Psoas muscle (tissue), 8 donors: ENCODE measurements around the gene CADM1. TPM values are rescaled to one million over a fixed set of nuclear protein-coding genes. Genes with fewer than 3 reads are reported as not detected.

Source experiments
- ATAC-seq, 4 donors: fragments of 200-7000 bp; cut with Tn5 transposase; one replicate each; pipeline ENCODE4 v1.9.1; 2020; ENCODE audit warnings: moderate library complexity in 3 of 4, mild to moderate bottlenecking in 2 of 4
- DNase-seq, 2 donors: peaks; one replicate each; pipeline ENCODE4 v3.0.0-alpha.2; 2020
- H3K27ac ChIP-seq: fragments of 200-600 bp; one replicate; pipeline ENCODE4 v1.8.0; 2022
- H3K27me3 ChIP-seq, 3 donors: fragments of 200-600 bp in 1 of 3; one replicate each; pipeline versions ENCODE4 v1.6.1 to v1.8.0; 2013 to 2022; ENCODE audit warnings: low read length in 2 of 3, mild to moderate bottlenecking in 2 of 3, moderate library complexity in 1 of 3; ENCODE audit not compliant: insufficient read depth in 3 of 3
- H3K36me3 ChIP-seq, 2 donors: fragments of 200-600 bp in 1 of 2; one replicate each; pipeline versions ENCODE4 v1.6.1 to v1.8.0; 2013 to 2022; ENCODE audit warnings: low read depth in 1 of 2, mild to moderate bottlenecking in 1 of 2, moderate library complexity in 1 of 2; ENCODE audit not compliant: insufficient read depth in 1 of 2
- H3K4me1 ChIP-seq: fragments of 200-600 bp; one replicate; pipeline ENCODE4 v1.8.0; 2022
- H3K4me3 ChIP-seq: fragments of 200-600 bp; one replicate; pipeline ENCODE4 v1.8.0; 2022; ENCODE audit warnings: mild to moderate bottlenecking
- H3K9me3 ChIP-seq: fragments of 200-600 bp; one replicate; pipeline ENCODE4 v1.8.0; 2022
- WGBS, 3 donors: extraction: QIAGEN DNeasy Blood & Tissue Kit; methylation state at CpG; one replicate each; pipeline versions ENCODE4 v1.1.6 to v1.1.7; 2013; 5-methylcytosine and 5-hydroxymethylcytosine counted together
- intact Hi-C, 2 donors: fragments of 100-400 bp; cut with DNase I; formaldehyde crosslinking; loops; one replicate each; pipeline versions ENCODE4 v1.11.0 to v1.14.2; 2022
- polyA plus RNA-seq, 3 donors: library from polyadenylated mRNA; stranded (reverse); fragments of 200-250 nt; gene quantifications; one replicate each; pipeline ENCODE4 v1.2.3, GENCODE V29; 2013
- total RNA-seq, 4 donors: library from RNA; stranded (reverse); fragmentation: NEBNext Ultra II Directional in 2 of 4; extraction: Animal tissue kit (Norgen Biotek cat#: 25700) in 2 of 4; gene quantifications; one replicate each; pipeline versions ENCODE4 v1.2.1 to v1.2.4, GENCODE V29; 2021 to 2023
- TF ChIP-seq, protein P1 (sequence below): fragments of 200-600 bp; IDR thresholded peaks from one replicate; pipeline ENCODE4 v1.8.0; 2022; ENCODE audit warnings: antibody characterized with exemption
- donor health status: healthy with polysubstance abuse.
- donor health status: DM: no; HTN: no; CAD: no; lungs with moderate emphysema.
- donor health status: Bipolar disorder and iron deficiency.
- donor health status: healthy.
- donor health status: DM: yes; HTN: yes; CAD: no.
- donor health status: DM: no; HTN: no; CAD: no.
- donor health status: DM: no; HTN: no; CAD: no.
- donor health status: DM: yes; HTN: yes; CAD: no.

Gene CADM1
- total and polyA plus RNA-seq, 7 donors: 3.1 to 12.4 (median 9.5) TPM

DNA sequence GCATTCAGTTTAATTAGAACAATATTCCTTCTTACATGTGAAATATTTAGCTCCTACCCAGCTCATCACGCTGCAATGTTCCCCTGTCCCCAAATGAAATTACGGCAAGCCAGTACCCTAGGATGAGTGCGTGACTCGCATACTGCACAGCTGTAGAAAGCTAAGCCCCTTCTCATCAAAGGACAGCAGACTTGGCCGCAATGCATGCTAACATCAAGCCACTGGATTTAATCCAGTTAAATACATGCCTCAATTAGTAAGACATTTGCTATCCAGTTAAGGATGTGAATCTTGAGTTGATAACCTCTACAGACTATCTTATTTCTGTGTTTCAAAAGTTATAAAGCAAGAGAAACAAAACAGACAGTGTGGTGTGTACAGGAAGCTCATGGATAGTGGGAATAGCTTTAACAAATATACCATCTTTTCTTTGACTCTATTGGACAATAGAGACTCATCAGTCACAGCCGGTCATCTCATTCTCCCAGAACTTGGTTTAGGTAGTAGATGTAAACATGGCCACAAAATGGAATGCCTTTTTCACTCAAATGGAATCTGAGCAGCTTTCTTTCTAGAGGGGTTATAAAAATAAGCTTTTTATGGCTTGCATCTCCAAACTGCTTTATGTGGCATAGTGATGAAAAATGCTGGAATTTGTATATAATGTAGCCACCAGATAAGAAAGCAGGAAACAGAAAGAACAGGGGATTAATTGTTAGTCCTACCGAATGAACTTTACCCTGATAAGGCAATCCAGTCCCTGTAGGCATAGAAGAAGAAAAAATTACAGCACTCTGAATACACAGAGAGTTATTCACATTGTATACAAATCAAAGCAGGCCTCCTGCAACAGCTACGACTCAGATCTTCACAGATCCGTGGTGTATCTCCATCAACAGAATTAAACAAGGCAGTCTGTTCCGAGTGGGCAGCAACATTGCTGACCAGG, 224.1 kb downstream of the CADM1 start:
- ATAC-seq (no peak), DNase-seq (no peak)
- H3K27me3 ChIP-seq: no peaks in the 10 kb centered on the region
- 79 to 82% (median 79%) methylated on average over 10 of the region's 10 CpGs for WGBS, 3 donors
- no peaks in the 10 kb centered on the region for H3K36me3 ChIP-seq
- no peaks in the 10 kb centered on the region for H3K4me1 ChIP-seq
- intact Hi-C loops: no loop called here
- TF ChIP-seq, protein P1, sequence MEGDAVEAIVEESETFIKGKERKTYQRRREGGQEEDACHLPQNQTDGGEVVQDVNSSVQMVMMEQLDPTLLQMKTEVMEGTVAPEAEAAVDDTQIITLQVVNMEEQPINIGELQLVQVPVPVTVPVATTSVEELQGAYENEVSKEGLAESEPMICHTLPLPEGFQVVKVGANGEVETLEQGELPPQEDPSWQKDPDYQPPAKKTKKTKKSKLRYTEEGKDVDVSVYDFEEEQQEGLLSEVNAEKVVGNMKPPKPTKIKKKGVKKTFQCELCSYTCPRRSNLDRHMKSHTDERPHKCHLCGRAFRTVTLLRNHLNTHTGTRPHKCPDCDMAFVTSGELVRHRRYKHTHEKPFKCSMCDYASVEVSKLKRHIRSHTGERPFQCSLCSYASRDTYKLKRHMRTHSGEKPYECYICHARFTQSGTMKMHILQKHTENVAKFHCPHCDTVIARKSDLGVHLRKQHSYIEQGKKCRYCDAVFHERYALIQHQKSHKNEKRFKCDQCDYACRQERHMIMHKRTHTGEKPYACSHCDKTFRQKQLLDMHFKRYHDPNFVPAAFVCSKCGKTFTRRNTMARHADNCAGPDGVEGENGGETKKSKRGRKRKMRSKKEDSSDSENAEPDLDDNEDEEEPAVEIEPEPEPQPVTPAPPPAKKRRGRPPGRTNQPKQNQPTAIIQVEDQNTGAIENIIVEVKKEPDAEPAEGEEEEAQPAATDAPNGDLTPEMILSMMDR: no peak
- H3K4me3 ChIP-seq: no peak overlapping the region
- H3K9me3 ChIP-seq: no peaks in the 10 kb centered on the region
- H3K27ac ChIP-seq: no peak overlapping the region

DNA sequence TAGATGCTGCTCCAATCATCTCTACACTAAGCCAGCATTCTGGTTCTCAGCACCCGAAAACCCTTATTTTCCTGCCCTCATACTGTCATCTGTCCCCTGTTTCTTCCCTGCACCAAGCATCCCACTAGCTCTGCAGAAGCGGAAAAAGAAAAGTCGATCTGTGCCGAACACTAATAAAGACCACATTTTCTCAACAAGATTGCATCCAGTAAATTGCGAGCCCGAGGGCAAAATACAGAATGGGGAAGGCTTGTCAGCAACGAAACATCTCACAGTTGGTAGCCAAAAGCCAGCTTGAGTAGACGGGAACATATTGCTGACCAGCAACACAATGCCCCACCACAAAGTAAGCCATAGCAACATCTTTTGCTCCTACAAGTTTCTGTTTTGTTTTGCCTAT, 227.4 kb downstream of the CADM1 start:
- no peaks in the 10 kb centered on the region for H3K36me3 ChIP-seq
- H3K27me3 ChIP-seq: no peaks in the 10 kb centered on the region
- intact Hi-C loops: no loop called here
- DNase-seq (no peak), ATAC-seq (no peak)
- no peaks in the 10 kb centered on the region for H3K9me3 ChIP-seq
- no peaks in the 10 kb centered on the region for H3K4me1 ChIP-seq
- 92 to 94% (median 92%) methylated on average over 8 of the region's 8 CpGs for whole genome bisulfite sequencing, 3 donors
- H3K4me3 ChIP-seq: no peak overlapping the region
- no peak overlapping the region for H3K27ac ChIP-seq
- TF ChIP-seq, protein P1: no peak

DNA sequence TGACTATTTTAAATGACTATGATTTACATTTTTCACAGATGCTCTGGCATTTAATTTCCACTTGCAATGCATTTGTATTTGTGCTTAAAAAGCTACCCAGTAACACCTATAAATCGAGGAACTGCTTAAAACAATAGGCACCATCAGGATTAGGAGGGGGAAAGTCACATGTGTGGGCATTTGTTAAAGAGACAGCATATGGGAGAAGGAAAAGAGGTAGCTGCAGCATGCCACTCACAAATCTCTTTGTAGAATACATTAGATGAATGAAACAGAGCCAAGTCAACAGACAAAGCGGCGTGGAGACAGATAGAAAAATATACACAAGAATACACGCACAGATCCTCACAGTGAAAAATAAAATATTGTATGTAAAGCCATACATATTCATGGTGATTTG, 228.0 kb downstream of the CADM1 start:
- ATAC-seq (no peak), DNase-seq (no peak)
- Histone ChIP-seq H3K4me3 (no peak overlapping the region), H3K4me1 (no peaks in the 10 kb centered on the region), H3K9me3 (no peaks in the 10 kb centered on the region), H3K27me3 (no peaks in the 10 kb centered on the region), H3K36me3 (no peaks in the 10 kb centered on the region), H3K27ac (no peak overlapping the region)
- TF ChIP-seq, protein P1: no peak
- intact Hi-C loops: no loop called here
- 83 to 84% (median 84%) methylated on average over 4 of the region's 4 CpGs for WGBS, 3 donors

DNA sequence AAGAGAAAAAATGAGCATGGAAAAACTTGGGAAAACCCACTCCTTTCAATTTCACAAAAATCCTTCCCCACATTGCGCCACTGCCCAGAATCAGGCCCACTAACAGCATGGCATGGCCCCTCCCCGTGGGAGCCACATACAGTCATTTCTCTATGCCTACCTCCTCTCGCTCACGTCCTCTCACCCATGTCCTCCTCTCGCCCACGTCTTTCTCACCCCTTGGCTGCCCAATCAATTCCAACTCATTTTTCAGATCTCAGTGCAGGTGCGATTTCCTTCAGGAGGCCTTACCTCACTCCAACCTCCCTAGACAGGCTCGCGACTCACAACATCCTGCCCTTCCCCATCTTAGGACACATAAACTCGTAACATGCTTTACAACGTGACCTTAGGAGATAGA, 229.2 kb downstream of the CADM1 start:
- Histone ChIP-seq H3K27me3 (no peaks in the 10 kb centered on the region), H3K4me3 (no peak overlapping the region), H3K36me3 (no peaks in the 10 kb centered on the region), H3K9me3 (no peaks in the 10 kb centered on the region), H3K4me1 (no peaks in the 10 kb centered on the region), H3K27ac (no peak overlapping the region)
- TF ChIP-seq, protein P1: no peak
- no peak for ATAC-seq
- 94 to 96% (median 95%) methylated on average over 11 of the region's 11 CpGs for WGBS, 3 donors
- no peak for DNase-seq
- intact Hi-C loops: no loop called here
